HG02840 (cell line): ENCODE data around the gene COPZ1.
"Not testable (repeated sequence)": the region's sequence is repeated elsewhere in the genome, so short reads cannot be mapped to it uniquely, and the experiment has no call there.

Source experiments
- ATAC-seq: cut with Tn5 transposase; IDR thresholded peaks from one replicate; pipeline ENCODE4 v1.9.1; 2021; ENCODE audit warnings: mild to moderate bottlenecking, moderate library complexity, moderate number of reproducible peaks; ENCODE audit not compliant: unreplicated experiment, low FRiP score

COPZ1 gene

DNA sequence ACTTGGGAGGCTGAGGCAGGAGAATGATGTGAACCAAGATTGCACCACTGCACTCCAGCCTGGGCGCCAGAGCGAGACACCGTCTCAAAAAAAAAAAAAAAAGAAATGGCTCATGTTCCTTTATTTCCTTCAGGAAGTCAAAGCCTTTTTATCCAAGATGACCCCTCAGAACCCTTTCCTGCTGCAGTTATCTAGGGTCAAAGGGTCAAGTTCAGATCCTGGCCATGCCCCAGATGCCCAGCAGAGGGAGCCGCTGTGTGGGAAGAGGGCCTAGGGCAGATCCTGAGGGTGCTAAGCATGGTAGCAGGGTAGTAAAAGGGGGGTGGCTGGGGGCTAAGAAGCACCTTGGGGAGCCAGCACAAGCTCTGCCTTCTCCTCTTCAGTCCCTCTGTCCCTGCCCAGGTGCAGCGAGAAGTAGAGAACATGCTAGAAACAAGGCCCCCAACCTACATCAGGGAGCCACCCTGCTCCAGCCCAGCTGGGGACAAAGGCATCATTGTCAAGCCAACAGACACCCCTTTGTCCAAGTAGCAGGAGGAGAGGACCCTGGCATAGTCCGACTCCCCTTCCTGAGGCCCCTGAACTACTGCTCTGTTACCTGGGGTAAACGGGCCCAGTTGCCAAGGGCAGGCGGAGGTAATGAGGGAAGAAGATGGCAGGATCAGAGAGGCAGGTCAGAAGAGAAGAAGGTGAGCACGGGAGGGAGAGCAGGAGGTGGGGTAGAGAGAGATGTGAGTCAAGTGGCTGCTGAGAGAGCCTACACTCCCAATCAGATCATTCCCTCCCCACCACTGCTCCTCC is 30.6 kb upstream of the COPZ1 start:
- no peak for ATAC-seq

DNA sequence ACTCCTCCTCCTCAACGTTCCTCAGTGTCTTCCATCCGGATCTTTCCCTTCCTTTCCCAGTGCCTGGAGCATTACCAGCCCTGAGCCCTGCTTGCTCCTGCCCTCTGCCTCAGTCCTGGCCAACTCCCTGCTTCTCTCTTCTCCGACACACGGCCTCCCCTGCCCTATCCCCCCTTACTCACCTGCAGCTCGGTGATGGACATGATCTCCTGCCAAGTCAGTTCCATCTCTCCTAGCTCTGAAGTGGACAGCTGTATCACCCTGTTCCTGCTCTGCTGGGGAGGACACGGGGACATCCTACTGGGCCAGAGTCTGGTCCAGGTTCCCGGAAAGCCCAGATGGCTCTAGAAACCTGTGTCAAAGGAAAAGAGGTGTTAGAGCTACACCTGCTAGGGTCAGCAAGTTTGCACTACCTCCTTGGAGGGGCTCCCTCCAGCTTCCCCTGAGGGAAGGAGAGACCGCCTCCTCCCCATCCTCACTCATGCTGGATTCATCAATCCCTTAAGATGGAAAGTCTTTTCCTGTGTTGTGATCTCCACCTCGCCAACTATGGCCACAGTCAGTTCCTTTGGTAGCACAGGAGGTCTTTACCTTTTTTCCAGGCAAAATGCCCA is 29.9 kb upstream of the COPZ1 start:
- ATAC-seq = no peak

DNA sequence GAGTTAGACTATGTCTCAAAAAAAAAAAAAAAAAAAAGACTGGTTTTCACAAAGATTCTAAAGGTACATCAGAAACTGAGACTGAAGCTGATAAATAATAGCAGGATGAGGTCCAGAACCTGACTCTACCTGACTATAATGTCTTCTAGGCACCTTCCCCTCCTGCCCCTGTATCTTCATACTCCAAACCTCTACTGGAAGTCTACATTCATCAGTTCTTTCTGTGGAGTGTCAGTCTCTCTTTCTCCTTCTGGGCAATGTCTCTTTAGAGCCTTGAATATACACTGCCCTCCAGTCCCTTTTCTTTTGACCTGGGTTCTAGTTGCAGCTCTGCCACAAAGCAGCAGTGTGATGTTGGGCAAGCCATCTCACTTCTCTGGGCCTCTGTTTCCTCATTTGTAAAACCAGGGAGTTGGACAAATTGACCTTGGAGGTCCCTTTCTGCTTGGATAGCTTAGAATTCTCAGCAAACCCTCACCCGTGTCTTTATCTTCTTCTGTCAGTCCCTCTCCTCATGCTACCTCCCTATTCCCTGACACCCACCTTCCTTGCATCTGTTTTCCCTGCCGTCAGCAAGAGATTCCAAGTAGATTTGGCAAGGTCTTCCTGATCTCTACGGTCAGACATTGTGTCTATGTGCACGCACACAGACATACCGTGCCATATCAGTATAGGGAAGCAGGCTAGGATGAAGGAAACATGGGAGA is 28.4 kb upstream of the COPZ1 start:
- no peak for ATAC-seq

DNA sequence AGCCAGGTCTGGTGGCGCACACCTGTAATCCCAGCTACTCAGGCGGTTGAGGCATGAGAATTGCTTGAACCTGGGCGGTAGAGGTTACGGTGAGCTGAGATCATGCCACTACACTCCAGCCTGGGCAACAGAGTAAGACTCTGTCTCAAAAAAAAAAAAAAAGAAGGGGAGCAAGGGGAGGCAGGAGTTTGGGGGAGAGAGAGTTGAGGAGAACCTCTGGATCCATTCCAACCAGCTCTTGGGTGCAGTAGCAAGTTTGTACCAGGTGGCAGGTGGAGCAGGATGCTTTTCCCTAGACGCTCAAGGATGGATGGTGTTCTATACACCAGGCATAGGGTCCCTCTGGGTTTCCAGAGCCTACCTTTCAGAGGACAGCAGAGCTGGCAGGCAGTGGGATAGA is 26.0 kb upstream of the COPZ1 start:
- ATAC-seq = no peak

DNA sequence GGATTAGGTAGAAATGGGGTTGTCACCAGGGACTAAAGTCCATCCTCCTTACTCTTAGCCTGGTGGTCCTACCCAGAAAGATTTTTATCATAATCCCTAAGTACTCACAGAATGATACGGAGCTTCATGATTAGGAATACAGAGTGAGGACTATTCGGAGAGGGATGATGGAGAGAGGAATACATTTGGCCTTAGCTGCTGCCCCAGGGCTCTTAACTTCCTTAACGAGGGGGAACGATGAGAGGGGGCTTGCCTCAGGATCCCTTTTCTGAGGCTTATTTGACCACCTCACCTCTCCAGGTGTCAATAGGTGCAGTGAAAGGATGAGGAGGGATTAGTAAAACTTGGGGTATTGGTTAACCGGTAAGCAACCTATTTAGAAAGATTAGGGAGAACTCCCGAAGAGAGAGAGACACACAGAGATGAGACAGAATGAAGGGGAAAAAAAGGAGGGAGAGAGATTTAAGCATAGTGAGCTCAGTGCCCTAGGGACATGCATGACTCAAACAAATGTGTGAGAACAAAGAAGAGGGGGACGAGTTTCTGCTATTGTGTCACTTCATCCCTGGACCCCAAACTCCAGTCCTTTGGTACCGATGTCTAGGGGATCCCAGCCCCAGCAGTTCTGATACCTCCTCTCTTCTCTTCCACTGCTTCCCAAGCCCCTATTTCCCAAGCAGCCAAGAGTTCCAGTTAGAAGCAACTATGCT is 25.3 kb upstream of the COPZ1 start:
- no peak for ATAC-seq

DNA sequence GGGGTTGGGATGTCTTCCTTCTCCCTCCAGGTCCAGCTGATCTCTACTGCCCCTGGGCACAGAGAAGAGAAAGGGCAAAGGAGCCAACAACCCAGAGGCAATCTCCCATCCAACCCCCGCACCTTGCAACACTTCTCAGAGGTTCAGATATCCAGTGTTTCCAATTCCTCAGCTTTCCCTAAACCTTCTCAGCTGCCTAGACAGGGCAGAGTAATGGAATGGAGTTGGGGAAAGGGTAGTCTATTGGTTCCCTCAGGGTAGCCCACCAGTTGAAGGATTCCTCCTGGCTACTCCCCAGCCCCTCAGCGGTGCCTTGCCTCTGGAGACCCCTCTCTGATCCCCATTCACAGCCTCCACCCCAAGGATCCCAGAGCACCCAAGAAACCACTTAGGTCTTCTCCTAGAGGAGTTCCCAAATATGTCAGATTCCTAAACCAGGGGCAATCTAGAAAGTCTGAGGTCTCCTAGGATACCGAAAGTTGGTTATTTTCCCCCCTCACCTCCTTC is 24.7 kb upstream of the COPZ1 start:
- no peak for ATAC-seq

DNA sequence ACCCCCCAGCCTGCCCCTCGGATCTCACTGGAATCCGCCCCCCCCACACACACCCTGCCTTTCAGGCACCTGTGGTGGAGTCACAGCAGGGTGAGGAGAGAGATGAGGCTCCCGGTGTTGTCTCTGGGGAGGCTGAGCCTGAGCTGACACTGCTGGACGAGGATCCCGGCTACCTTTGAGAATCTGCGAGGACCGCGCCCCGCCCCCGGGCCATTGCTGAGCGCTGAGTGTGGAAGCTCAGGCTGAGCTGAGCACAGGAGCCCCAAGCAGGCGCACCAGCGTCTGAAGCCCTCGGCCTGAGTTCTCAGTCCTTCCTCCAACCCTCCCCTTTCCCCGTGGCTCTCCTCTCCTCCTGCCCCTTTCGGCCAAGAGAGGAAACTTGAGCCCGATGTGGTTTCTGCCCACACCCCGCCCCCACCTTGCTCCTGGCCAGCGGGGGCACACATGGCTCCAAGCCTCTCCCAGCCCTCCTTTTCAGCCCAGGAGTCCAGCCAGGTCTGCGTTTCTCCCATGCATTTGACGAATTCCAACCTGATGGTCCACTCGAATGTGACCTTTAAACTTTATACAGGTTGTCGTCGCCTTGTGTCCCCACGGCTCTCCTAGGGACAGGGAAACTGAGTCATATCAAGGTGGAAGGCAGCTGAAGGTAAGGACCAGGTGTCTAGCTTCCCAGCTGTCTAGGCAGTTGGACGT is 24.1 kb upstream of the COPZ1 start, which contains the start of gene NFE2:
TSS of gene NFE2 (minus strand) at position 284 of the 696 bp plus-strand sequence. CDS start 5,767 bp downstream, outside the sequence.
- ATAC-seq = no peak

DNA sequence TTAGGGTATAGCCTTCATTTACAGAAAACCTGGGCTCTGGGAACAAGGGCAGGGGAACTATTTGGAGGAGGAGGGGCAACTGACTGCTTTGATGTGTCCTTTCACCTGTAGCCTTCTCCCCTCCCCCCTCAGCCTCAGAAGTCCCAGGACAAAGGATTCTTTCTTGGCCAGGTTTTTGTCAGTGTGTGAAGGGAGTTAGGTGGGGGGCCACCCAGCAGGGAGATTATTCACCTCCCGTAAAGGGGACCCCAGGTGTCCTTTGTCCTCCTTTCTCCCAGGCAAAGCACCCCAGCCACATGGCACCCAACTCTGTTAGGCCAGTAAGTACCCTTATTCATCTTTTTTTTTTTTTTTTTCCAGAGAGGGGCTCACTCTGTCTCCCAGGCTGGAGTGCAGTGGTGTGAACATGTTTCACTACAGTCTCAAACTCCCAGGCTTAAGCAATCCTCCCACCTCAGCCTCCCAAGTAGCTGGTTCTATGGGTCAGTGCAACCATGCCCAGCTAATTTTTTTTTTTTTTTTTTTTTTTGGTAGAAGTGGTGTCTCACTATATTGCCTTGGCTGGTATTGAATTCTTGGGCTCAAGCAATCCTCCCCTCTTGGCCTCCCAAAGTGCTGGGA is 23.4 kb upstream of the COPZ1 start:
- ATAC-seq = no peak

DNA sequence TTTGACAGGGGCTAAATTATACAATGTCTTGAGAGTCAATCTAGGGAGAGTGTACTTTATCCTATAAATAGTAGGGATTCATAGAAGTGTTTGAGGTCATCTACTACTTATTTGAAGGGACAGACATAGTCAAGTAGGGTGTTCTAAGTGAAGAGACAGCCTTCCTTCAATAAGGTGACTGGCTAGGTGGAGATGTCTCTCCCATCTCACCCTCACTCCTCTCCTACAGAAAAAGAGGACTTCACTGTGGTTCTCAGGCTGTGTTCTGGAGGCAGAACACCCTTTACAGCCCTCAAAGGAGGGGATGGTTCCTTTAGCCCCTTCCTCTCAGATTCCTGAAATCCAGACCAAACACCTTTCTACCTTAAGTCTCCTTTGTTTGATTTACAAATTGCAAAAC is 21.3 kb upstream of the COPZ1 start:
- no peak for ATAC-seq

DNA sequence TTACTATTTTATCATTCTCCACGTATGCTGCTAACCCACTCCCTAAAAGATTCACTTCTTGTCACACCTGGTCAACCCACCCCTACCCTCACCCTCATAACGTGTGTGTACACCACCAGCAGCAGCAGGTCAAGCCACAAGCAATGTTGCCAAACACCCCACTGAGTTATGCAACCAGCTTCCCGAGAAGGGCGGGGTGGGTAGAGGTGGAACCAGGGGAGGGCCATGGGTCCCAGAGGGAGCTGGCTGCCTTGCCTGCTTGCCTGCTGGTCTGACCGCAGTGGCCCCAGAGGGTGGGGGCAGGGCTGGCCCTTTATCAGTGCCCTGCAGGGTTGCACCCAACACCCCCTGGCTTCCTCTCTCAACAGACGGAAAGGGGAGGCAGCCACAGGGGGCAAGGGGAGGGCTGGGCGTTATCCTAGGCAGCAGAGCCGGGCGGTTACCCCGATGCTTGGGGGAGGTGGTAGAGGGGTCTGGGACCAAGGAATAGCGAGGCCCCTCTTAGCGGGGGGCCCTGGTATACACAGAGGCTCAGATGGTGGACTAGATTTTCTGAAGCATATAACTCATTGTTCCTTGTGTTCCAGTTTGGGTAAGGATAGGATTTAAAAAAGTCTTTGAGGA is 20.6 kb upstream of the COPZ1 start:
- ATAC-seq = no peak

DNA sequence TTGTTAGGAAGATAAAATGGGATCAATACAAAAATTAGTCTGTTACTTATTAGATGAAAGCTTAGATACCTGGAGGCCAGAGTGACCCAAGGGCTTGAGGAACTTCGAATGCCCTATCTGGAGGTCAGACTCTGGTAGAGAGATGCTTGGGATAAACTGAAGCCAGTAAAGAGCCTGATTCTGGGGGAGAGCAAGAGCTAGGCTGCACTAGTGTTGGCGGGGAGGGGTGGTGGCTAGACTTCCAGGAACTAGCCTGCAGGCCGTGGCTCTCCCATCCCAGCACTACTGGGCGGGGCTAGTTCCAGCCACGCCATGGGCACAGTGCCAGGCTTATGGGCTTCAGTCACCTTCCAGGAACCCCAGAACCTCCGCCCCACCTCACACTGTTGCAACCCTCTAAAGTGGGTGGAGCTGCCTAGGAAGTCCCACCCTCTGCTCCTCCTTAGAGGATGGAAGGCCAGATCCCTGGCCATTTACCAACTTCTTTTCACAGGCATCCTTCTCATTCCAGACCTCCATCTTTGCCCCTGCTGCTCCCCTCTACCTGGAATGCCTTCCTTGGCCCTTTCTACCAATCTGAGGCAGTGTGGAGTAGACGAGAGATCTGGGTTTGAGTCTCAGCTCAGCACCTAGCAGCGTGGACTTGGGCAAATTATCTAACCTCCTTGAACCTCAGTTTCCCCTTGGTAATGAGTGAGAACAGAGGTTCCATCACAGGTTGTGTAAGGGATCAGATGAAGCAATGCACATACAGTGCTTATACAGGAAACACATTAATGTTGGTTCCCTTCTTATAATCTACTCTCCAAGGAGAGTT is 17.8 kb upstream of the COPZ1 start:
- no peak for ATAC-seq

DNA sequence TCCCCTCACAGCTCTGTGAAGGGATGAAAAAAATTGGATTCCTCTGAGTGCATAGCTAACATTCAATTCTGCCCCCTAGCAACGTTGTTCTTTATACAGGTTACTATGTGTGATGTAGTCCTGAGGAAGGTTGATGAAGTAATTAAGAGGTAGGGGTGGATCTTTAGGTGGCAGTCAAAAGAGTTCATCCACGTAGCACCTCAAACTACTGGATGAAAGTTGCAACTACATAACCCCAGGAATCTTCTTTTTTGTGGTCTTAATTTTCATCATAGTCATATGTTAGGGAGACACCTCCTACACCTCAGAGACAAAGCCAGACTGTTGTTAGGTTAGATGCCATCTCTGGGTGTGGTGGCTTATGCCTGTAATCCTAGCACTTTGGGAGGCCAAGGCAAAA is 13.9 kb upstream of the COPZ1 start:
- no peak for ATAC-seq

DNA sequence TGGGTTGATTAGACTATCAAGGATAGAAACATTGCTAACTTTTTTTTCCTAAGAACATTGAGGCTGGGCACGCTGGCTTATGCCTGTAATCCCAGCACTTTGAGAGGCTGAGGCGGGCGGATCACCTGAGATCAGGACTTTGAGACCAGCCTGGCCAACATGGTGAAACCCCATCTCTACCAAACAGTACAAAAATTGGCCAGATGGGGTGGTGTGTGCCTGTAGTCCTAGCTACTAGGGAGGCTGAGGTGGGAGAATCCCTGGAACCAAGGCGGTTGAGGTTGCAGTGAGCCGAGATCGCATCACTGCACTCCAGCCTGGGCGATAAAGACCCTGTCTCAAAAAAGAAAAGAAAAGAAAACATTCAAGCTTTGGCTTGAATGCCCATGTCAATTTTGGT is 12.6 kb upstream of the COPZ1 start:
- not testable (repeated sequence) for ATAC-seq

DNA sequence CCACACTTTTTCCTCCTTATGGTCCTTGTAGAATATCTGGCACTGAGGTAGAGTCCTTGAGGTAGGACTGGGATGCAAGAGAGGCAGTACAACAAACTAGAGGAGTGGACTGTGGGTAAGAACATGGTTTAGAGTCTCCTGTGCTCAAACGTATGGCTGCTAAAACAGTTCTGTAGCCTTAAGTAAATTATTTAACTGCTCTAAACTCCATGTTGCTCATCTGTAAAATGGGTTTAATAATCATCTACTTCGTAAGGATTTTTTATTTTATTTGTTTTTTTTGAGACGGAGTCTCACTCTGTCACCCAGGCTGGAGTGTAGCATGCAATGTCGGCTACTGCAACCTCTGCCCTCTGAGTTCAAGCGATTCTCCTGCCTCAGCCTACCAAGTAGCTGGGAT is 3.6 kb upstream of the COPZ1 start:
- ATAC-seq = no peak

DNA sequence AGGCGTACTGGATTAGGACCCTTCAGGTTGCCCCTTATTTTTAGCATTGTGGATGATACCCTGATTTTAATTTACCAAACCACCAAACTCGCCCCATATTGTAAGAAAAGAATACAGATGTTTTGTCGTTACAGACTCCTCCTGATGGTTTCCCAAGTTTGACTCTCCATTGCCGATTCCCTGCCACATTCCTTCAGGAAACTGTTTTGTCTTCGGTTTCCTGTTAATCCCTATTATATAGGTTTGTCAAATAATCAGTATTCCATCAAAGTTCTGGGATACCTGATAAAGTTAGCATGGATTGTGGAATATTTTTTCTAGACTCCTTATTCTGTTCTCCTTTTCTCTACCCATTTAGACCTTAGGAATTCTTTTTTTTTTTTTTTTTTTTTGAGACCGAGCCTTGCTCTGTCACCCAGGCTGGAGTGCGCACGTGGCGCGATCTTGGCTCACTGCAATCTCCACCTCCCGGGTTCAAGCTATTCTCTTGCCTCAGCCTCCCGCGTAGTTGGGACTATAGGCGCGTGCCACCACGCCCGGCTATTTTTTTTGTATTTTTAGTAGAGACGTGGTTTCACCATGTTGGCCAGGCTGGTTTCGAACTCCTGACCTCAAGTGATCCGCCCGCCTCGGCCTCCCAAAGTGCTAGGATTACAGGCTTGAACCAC is 645 bp downstream of the COPZ1 start:
- ATAC-seq = not testable (repeated sequence)

DNA sequence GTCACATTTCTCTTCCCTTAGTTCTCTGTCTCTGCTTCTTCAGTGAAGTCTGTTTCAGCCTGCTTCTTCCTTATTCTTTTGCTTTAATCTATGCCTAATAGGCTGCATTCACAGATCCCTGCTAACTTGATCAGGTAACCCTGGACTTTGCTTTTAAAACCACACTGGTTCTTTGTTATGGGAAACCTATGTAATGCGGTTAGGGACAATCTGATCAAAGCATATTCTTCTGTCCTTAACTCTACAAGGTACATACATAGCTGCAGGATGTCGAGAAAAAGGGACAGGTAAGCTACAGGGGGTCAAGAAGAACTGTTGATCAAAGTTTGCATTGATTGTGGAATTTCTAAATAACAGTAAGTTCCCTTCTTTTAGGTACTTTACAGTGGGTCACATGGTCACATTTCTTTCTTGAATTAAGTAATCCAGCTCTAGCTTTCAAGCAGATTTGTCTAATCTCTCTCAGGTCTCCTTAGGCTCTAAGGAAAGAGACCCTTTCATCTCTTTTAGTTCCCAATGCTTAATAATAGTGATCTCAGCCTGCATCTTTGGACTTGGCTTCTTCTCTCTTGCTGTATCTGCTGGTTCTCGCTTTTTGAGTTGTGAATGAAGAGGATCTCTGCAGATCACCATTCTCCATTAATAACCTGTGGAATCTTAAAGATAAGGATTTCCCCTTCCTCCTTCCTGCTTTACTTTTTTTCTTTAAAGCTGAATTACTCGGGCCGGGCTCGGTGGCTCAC is 3.8 kb downstream of the COPZ1 start:
- ATAC-seq = no peak

DNA sequence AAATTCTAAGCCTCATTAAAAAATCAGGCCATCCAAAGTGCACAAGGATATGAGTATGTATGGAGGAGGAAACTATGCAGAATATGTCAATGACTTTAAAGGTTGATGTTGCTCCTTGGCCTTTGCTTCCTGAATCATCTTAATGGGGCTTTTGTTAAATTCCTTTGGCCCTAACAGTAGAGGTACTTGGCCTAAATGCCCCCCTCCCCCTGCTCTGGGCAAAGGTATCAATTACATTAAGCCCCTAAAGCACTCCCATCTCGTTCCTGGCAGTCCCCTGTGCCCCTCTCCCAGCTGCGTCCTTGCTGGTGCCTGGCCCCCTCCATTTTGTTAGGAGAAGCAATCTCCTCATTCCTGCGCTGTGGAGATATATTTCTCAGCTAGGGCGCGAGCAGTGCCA is 4.8 kb downstream of the COPZ1 start:
- no peak for ATAC-seq
